Effector CD8-positive, alpha-beta T cell (primary cell): ENCODE measurements around the gene LIMA1.

Experiments used
- DNase-seq: peaks from one replicate; lab custom pipeline; 2025; lab: John Stamatoyannopoulos, UW

The LIMA1 gene

DNA sequence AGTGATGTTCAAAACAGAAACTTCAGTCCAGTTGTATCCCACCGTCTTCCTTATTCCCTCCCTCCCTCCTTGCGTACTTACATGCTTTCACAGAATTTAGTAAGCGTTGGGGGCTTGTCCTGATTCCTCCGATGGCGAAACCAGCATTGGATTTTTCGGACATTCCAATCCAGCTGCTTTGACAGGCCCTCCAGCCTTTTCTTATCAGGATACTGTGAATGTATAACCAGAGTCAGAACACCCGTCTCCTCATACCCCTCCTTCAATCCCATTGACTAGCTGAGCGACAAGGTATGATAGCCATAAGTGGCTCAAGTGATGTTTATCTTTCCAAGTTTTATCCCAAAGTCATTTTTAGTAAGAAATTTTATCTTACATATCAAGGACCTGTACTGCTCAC, 140.3 kb downstream of the LIMA1 start:
- no peak for DNase-seq

- no peak for DNase-seq
Measured at GRCh38 chr12:50132505-50133135, 150.7 kb downstream of the LIMA1 start.

GRCh38 chr12:50129290-50129689, 154.0 kb downstream of the LIMA1 start:
- DNase-seq = no peak

- DNase-seq = no peak
Measured at GRCh38 chr12:50127546-50127945, 155.8 kb downstream of the LIMA1 start.
